GM12874 (cell line): ENCODE data around the gene UBE2I.

ENCODE experiments used
- CTCF ChIP-seq: IDR thresholded peaks from 2 replicates; pipeline ENCODE4 v1.5.1; 2011; ENCODE audit warnings: low read depth, mild to moderate bottlenecking, control low read depth, low read length, moderate library complexity; ENCODE audit not compliant: insufficient read depth

UBE2I gene

GRCh38 chr16:1300664-1301476 lies 8.6 kb upstream of the UBE2I start:
- peak; percentile 99 for TF ChIP-seq CTCF

DNA sequence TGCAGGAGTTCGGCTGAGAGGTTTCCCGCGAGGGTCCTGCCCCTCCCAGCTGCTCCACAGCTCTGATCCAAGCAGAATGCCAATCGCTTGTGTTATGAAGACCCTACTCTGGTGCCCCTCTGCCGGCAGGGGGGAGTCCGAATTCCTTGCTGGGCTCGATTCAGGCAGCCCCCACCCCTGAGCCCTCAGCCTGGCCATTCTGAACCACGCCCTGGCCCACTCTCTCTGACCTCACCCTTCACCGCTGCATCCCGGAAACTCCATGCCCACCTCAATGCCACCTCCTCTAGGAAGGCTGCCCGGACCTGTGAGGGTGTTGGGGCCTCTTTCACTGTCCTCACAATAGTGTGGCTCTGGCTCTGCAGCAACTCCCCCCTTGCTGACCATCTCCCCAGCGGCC lies 7.9 kb upstream of the UBE2I start:
- TF ChIP-seq CTCF: no peak

DNA sequence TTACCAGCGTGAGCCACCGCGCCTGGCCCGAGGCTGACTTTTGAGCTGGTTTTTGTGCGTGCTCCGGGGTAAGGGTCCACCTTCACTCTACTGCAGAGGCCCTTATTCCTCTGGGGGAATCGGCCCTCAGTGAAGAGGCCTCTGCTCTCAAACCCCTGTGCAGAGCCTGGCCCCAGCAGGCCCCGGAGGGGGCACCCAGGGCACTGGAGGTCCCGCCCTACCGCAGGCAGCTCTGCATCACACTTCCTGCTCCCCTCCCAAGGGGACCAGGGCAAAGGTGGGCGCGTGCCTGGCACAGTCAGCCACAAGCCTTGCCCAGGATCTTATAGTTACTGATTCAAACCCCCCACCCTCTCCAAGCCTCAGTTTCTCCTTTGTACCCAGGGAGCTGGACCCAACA lies 3.6 kb upstream of the UBE2I start:
- TF ChIP-seq CTCF: no peak

DNA sequence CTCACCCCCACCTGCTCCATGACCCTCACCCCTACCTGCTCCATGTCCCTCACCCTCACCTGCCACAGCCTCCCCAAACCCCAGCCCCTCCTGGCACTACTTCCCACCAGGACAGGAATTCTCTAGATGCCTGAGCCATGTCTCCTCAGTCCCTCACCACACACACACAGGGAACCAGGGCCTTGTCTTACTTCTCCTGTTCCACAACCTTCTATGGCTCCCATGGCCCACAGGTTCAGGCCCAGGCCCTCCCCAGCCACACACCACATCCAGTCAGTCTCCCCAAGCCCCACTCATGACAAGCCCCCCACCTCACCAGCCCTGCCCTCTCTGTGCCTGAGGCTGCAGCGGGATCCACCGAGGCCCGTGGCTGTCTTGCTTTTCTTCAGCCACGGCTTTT lies 3.1 kb upstream of the UBE2I start:
- no peak for TF ChIP-seq CTCF

- TF ChIP-seq CTCF: no peak
These were observed 1.1 kb upstream of the UBE2I start for GRCh38 chr16:1308036-1308976.

DNA sequence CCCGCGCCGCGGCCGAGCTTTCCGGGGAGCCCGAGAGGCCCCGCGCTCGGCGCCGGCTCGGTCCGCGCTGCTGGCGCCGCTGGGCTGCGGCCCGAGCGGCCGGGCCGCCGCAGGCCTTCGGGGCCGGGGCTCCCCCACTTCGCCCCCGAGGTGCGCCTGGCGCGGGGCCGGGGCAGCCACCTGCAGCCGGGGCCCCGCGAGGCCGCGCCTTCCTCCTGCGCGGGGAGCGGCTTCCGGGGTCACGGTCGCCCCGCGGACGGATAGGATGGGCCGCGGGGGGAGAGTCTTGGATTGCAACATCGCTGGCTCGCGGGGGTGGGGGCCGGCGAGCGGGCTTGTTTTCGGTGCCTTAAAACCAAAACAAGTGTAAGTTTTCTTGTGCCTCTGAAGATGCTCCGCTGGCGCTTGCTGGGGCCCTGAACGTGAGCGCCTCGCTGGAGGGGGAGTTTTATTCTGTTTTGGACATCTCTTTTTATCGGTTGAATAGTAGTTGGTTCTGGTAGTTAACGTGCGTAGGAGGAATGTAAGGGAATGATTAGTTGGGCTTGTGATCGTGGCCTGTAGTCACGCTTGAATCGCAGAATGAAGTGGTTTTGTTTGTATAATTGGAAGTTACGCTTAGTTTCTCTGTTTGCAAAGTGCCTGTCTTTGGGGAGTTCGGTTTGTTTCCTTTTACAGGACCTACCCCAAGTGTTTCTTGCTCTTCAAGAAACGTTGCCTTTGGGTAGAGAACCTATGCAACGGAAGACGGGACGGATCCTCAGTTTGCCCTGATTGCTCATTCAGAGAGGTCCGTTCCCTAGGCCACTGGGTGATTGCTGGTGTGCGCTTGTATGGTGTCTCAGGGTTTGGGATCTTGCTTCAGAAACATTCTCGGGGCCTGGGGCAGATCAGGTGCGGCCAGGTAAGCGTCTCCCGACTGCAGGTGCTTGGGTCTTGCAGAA lies 724 bp downstream of the UBE2I start:
- no peak for TF ChIP-seq CTCF
